ENCODE measurements around the gene MLST8.

The MLST8 gene

DNA sequence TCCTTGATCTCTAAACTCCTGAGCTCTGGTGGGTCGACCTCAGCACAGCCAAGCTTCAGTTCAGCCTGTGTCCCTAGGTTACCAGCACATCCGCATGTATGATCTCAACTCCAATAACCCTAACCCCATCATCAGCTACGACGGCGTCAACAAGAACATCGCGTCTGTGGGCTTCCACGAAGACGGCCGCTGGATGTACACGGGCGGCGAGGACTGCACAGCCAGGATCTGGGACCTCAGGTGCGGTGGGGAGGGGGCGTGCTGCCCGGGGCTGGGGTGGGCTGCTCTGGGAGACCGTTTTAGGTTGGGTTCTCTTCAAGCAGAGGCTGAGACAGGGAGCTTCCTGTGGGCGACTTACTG, 1.1 kb downstream of the MLST8 start:
- H3K4me3 ChIP-seq (ENCODE audit: low read depth, low read length) = peak overlapping the region; percentile 96
- H3K4me1 ChIP-seq (ENCODE audit: control insufficient read depth, insufficient read depth, low read length) = no peaks in the 10 kb centered on the region
- H3K36me3 ChIP-seq (ENCODE audit: control insufficient read depth in 2 of 2, insufficient read depth in 1 of 2, low read length in 2 of 2) = peaks cover 0 to 35% of the 10 kb centered on the region in 2 experiments; a peak in 1 of 3 replicates
- no peak for TF ChIP-seq ZNF629 (tag by site-specific recombination; IDR thresholded peaks at IDR 0.05)
- TF ChIP-seq, protein P1, sequence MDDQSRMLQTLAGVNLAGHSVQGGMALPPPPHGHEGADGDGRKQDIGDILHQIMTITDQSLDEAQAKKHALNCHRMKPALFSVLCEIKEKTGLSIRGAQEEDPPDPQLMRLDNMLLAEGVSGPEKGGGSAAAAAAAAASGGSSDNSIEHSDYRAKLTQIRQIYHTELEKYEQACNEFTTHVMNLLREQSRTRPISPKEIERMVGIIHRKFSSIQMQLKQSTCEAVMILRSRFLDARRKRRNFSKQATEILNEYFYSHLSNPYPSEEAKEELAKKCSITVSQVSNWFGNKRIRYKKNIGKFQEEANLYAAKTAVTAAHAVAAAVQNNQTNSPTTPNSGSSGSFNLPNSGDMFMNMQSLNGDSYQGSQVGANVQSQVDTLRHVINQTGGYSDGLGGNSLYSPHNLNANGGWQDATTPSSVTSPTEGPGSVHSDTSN (CRISPR knock-in tag; IDR thresholded peaks at IDR 0.05) = 0 out of 2 replicates have a peak, but pooled peaks have one; percentile 46
- H3K27ac ChIP-seq (ENCODE audit: extremely low read depth, low read depth, low read length) = peak overlapping the region; percentile 90
- CTCF ChIA-PET = no interaction called here
- no peaks in the 10 kb centered on the region for H3K9me3 ChIP-seq (ENCODE audit: control insufficient read depth, insufficient read depth, low read depth, low read length)
- POLR2A ChIA-PET = interaction anchor here (0.6 to 4.3 kb wide), 7 partner anchors 8 to 134 kb away, joined by 3 to 22 read pairs (median 5); partner anchors contain the start of genes ABCA3, DNASE1L2, PGP and TRAF7

- Histone ChIP-seq H3K9me3 (ENCODE audit: control insufficient read depth, insufficient read depth, low read depth, low read length) (no peaks in the 10 kb centered on the region), H3K4me3 (ENCODE audit: low read depth, low read length) (no peak overlapping the region), H3K27ac (ENCODE audit: extremely low read depth, low read depth, low read length) (peak overlapping the region; percentile 90), H3K36me3 (ENCODE audit: control insufficient read depth in 2 of 2, insufficient read depth in 1 of 2, low read length in 2 of 2) (peaks cover 0 to 38% of the 10 kb centered on the region in 2 experiments; a peak in 1 of 3 replicates), H3K4me1 (ENCODE audit: control insufficient read depth, insufficient read depth, low read length) (no peaks in the 10 kb centered on the region)
- CTCF ChIA-PET = no interaction called here
- POLR2A ChIA-PET = interaction anchor here (0.6 to 4.3 kb wide), 7 partner anchors 8 to 134 kb away, joined by 3 to 22 read pairs (median 5); partner anchors contain the start of genes ABCA3, DNASE1L2, PGP and TRAF7
- TF ChIP-seq, protein P2, sequence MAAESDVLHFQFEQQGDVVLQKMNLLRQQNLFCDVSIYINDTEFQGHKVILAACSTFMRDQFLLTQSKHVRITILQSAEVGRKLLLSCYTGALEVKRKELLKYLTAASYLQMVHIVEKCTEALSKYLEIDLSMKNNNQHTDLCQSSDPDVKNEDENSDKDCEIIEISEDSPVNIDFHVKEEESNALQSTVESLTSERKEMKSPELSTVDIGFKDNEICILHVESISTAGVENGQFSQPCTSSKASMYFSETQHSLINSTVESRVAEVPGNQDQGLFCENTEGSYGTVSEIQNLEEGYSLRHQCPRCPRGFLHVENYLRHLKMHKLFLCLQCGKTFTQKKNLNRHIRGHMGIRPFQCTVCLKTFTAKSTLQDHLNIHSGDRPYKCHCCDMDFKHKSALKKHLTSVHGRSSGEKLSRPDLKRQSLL (tag by site-specific recombination; IDR thresholded peaks at IDR 0.05) = peak; percentile 72; the same call in 1 of the 2 replicates
- TF ChIP-seq ZEB2 (tag by site-specific recombination; IDR thresholded peaks at IDR 0.05) (0 out of 2 replicates have a peak, but pooled peaks have one; percentile 20), ZNF530 (tag by site-specific recombination; IDR thresholded peaks at IDR 0.05; ENCODE audit: low read depth) (no peak), ZNF394 (tag by site-specific recombination; IDR thresholded peaks at IDR 0.05; ENCODE audit: borderline replicate concordance) (0 out of 2 replicates have a peak, but pooled peaks have one; percentile 21), ZNF660 (tag by site-specific recombination; IDR thresholded peaks at IDR 0.05) (peak; percentile 43; the same call in 1 of the 2 replicates), ZNF600 (tag by site-specific recombination; IDR thresholded peaks at IDR 0.05) (peak; percentile 45), INSM2 (tag by site-specific recombination; IDR thresholded peaks at IDR 0.05) (no peak), ZNF341 (tag by site-specific recombination; IDR thresholded peaks at IDR 0.05; ENCODE audit: low read depth) (peak; percentile 62), ZNF223 (tag by site-specific recombination; IDR thresholded peaks at IDR 0.05) (peak; percentile 32; the same call in 1 of the 2 replicates), IKZF3 (tag by site-specific recombination; IDR thresholded peaks at IDR 0.05) (0 out of 2 replicates have a peak, but pooled peaks have one; percentile 11), ZNF664 (tag by site-specific recombination; IDR thresholded peaks at IDR 0.05) (no peak)
These were observed 1.7 kb downstream of the MLST8 start for GRCh38 chr16:2206780-2207433.

DNA sequence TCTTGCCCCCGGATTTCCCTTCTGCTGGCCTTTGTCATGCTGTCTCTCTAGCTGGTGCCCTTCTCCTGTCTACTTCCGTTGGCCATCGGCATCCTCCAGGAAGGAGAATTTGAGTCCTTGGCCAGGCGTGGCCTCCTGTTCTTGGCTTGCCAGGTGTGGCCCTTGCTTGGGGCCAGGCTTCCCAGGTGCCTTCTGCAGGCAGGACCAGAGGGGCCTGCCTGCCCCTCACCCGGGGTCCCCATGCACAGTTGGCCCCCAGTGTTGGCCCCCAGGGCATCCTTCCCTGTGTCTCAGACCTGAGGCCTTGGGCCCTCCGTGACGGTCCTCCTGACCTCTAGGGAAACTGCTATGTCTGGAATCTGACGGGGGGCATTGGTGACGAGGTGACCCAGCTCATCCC, 2.6 kb downstream of the MLST8 start:
- ChIA-PET POLR2A (interaction anchor here (1.1 kb wide), 1 partner anchor 52 kb away, joined by 5 read pairs; the partner anchor contains the start of gene TRAF7), CTCF (no interaction called here)
- Histone ChIP-seq H3K9me3 (ENCODE audit: control insufficient read depth, insufficient read depth, low read depth, low read length) (no peaks in the 10 kb centered on the region), H3K36me3 (ENCODE audit: control insufficient read depth in 2 of 2, insufficient read depth in 1 of 2, low read length in 2 of 2) (peaks cover 0 to 47% of the 10 kb centered on the region in 2 experiments; a peak in 1 of 3 replicates), H3K27ac (ENCODE audit: extremely low read depth, low read depth, low read length) (no peak overlapping the region), H3K4me3 (ENCODE audit: low read depth, low read length) (no peak overlapping the region), H3K4me1 (ENCODE audit: control insufficient read depth, insufficient read depth, low read length) (no peaks in the 10 kb centered on the region)
- TF ChIP-seq ZNF26 (tag by site-specific recombination; IDR thresholded peaks at IDR 0.05) = no peak
- no peak for TF ChIP-seq ZNF155 (tag by site-specific recombination; IDR thresholded peaks at IDR 0.05)
- TF ChIP-seq ZNF214 (tag by site-specific recombination; IDR thresholded peaks at IDR 0.05; ENCODE audit: borderline replicate concordance) = no peak
- no peak for TF ChIP-seq ZNF837 (tag by site-specific recombination; IDR thresholded peaks at IDR 0.05)
- TF ChIP-seq ZNF174 (tag by site-specific recombination; IDR thresholded peaks at IDR 0.05) = no peak
- TF ChIP-seq ZSCAN18 (tag by site-specific recombination; IDR thresholded peaks at IDR 0.05) = no peak
- TF ChIP-seq KLF8 (tag by site-specific recombination; IDR thresholded peaks at IDR 0.05) = no peak
- TF ChIP-seq ZNF560 (tag by site-specific recombination; IDR thresholded peaks at IDR 0.05; ENCODE audit: borderline replicate concordance) = no peak
- TF ChIP-seq ZNF302 (tag by site-specific recombination; IDR thresholded peaks at IDR 0.05; ENCODE audit: low read depth) = no peak

Measured in HEK293 (cell line).